SHP77 (cell line): ENCODE results near the gene DHCR24.

Source experiments
- DNase-seq, 2 experiments: peaks; one replicate each; lab custom pipeline; 2025; lab: John Stamatoyannopoulos, UW

Gene DHCR24

DNA sequence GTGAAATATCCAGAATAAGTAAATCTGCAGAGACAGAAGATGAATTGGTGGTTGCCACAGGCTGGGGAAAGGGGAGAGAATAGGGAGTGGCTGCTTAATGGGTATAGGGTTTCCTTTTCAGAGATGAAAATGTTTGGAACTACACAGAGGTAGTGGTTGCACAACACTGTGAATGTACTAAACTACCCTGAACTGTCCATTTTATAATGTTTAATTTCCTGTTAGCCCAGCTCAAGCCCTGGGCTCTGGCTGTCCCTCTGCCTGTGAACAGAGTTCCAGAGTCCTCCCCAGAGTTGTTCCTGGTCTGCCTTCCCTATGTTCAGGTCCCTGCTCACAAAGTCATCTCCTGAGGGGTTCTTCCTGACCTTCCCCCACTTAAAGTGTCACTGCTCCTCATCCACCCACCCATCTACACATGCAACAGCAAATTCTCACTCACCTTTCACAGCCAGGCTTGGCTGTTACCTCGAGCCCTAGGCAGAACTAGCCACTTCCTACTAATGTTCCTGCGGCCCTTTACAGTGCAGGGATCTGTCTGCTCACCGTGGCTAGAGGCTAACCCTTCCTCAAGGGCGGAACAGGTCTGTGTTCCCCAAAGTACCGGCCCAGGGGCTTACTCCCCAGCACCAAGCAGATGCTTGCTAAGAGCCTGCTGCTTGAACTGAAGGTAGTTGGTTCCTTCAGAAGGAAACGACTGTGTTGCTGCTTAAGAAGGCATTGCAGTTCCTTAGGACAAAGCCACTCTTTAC lies 22.4 kb downstream of the DHCR24 start:
- DNase-seq: no peak

DNA sequence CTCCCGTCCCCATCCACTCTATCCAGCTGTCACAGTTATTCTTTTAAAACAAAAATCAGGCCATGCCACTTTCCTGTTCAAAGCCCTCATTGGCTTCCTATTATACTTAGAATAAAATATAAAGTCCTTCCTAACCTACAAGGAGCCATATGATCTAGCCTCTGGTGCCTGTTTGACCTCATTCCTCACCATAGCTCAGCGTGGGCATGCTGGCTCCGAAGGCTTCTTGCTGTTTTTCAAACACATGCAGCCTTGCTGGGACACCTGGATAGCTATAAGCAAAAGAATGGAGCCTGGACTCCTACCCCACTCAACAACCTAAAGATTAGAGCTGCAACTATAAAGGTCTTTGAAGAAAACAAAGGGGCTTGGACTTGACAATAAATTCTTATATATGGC lies 23.7 kb downstream of the DHCR24 start:
- DNase-seq: no peak

DNA sequence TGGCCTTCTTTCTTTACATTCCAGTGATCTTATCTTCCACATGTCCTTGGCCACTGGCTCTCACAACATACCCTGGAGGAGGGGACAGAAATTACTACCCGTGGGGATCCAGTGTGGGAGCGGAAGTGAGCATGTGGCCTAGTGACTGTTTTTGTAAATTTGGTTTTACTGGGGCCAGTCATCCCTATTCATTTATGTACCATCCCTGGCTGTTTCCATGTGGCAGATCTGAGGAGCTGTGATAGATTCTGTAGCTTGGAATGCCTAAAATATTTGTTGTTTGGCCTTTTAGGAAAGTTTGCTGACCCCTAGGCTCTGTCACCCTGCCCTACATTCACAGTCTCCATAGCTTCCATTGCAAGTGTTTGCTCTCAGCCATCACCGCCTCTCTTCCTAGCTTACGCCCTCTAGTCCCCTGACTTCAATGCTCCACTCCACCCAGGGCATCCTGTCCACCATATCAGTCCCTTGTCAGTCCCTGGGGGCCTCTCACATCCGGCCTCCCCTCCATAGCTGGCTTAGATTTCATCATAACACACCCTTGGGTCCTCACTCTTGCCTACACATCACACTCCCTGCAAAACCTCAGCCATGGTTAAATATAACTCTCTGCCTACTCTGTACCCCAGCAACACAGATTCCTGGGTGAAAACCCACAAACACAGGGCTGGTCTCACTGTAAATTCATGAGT lies 25.8 kb downstream of the DHCR24 start:
- no peak for DNase-seq

DNA sequence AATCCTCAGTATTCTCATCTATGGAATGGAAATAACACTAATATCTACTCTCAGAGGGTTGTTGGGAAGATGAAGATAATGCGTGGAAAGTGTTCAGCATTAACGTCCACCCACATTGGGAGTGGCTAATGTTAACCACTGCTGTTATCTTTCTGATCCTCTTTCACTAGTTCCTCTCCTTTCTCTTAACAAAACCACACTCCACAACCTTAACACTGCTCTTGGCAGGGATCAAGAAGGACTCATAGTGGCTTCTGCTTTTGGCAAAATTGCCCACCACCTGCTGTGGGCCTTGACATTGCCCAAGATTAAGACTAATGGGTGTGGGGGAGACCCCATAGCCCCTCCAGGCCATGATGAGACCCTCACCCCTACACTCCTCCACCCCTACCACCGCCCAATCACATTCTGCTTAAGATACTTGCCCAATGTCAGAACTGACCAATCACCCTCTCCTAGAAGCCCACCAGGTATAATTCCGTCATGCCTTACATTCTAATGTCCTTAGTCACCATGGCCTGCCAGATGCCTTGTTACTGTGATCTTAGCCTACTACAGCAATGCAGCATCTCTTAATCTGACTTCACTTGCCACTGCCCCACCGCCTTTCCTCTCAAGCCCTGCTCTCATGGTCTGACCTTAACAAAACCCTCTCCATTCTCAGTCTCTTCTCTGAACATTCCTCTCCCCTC lies 27.1 kb downstream of the DHCR24 start:
- no peak for DNase-seq

DNA sequence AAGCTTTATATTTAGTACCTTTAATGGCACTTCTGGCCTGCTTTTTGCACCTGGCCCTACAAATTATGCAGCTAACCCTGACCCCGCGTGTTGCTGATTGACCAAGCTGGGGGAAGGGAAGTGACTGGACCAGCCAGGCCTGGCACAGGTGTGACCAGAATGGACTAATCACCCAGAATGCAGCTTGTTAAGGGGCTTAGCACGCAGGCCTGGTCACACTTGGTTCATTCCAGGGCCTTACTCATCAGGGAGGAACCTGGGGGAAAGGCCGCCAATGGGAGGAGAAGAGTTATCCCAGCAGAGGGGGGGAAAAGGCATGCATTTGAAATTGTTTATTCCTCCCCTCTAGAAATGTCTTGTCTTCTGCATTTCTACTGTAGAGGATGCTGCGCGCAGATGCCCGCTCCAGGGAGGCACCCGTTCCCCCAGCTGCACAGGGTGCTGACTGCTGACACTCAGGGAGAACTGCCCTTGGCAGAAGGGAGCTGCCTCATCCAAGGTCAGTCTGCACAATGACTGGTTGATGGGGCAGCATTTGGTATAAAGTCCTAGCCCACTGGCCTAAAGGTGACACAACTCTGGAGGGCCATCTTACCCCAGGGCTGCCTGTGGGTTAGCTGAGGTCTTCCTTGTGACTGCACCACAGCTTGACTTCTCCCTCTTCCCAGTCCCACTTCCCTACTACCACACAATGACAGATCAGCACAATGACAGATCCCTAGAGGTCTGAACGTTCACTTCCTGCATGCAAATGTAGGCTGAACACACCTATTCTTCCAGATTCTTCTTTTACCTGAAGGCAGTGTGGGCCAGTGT lies 29.0 kb downstream of the DHCR24 start:
- no peak for DNase-seq

DNA sequence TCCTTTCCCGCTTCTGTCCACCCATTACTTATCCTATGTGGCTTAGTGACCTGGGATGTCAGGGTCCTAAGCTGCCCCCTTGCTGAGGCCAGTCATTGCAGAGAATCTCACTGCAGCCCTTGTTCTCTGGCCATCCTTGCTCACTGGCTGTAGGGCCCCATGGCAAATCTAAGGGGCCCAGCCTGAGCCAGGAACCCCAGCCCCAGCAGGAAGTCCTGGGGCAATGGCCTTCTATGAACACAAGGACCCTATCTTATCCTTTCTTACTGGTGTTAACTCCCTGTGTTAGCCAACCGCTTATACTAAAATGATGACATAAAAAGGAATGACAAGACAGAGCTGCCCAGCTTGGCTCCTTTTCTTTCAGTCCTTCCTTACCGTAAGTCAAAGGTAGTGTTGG lies 29.9 kb downstream of the DHCR24 start:
- DNase-seq: no peak

DNA sequence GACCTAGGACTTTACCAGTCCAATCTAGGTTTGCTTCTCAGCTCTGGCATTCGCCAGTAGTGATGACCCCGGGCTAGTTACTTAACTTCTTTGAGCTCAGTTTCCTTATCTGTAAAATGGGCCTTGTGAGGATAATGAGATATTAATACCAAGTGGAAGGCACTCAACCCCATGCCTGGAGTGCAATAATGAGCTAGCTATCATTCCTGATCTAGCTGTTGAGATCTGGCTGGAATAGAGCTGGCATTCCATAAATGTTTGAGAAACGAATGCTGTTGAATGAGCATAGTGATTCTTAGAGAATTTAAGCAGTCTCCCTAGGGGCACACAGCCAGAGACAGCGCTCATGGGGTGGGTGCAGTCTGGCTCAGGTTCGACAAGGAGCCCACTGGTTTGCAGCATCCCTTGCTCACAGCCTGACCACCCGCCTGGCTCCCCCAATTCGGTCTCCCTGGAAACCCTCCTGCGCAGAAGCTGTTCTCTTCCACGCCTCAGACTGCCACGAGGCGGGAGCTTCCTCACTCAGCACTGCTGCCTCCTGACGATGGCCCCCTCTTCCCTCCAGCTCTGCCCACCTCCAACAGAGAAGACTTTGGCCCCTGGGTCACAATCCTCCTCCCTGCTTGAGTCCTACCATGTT lies 32.5 kb downstream of the DHCR24 start:
- no peak for DNase-seq

DNA sequence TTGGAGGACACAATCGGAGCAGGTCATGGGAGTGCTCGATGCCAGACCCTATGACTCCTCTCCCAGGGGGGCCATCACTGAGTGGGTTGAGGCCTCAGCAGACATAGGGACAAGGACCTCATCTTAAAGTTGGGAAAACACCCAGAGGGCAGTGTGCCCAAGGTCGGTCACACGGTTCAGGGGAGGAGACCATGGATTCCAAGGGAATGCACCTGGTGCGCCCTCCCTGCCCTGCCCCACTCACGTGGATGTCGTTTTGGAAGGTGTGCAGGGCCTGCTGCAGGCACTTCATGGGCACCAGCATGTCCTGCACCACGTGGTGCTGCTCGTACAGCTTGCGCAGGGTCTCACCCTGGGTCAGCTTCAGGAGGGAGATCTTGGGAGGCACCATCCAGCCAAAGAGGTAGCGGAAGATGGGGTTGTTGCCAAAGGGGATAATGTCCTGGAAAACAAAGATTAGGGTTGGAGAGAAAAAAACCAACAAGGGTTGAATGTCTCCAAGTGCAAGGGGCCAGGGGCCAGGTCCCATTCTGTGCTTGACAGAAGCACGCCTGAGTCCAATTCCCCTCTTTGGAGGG lies 33.1 kb downstream of the DHCR24 start:
- no peak for DNase-seq

DNA sequence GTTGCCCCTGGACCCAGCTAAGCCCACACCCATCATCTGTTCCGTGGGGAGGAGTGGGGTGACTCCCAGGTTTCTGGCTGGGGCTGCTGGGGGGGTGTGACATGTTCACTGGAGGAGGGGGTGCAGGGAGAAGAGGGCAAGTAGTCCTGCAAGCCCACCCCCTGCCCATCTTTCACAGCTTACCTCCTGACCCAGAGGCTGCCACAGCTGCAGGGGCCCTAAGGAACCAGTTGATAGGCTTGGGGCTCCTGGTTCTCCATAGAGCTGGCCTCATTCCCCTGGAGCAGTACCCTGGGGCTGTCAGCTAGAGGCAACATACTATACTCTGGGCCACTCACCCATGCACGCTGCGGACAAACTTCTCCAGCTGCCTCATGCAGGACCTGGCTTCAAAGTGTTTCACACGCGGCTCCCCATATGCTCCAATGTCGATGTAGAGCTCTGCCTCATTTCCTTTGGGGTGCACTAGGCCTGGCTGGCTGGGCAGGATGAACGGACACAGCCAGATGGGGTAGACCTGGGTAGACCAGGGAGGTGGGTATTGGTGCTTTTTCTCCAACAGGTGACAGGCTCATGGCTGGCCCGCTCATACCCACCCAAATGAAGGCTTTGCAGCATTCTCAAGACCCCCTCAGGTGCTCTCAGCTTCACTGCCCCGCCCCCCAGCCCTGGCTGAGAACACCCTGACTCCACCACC lies 33.8 kb downstream of the DHCR24 start:
- DNase-seq: no peak

DNA sequence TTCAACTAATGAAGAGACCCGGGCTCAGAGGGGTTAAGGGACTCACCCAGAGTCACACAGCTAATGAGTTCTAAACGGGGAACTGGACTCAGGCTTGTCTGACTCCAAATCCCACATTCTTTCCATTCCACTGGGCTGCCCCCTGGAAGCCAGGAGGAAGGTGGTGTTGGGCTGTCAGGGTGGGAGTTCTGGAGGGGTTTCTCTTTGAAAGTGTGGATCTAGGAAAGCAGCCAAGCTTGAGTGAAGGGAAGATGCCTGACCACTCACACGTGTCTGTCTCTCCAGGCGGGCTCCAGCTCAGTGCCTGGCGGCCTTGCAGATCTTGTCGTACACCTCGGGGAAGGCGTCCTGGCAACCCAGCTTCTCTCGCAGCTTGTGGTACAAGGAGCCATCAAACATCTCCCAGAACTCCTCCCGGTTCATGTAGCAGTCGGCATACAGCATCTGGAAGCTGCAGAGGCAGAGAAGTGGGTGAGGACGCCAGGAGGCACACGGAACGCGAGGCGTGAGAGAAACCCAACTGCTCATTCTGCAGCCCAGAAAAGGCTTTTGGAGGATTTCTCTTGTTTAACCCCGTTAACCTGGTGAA lies 35.0 kb downstream of the DHCR24 start:
- DNase-seq: no peak

DNA sequence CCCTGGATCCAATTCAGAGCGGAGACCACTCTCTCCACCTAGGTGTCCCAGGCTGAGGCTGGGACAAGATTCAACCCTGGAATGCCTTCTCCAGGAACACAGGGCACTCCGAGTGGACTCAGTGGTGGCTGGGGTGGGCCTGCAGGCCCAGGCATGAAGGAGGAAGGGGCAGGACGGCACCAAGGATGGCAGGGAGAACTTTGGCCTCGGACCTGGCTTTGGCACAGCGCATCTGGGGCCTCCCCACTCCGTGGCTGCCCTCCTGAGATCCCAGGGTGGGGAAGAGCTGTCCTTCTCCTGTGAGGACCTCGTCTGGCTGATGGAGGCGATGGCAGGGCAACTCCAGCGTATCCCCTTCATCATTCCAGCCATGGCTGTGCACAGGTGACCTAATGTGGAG lies 35.6 kb downstream of the DHCR24 start:
- no peak for DNase-seq

DNA sequence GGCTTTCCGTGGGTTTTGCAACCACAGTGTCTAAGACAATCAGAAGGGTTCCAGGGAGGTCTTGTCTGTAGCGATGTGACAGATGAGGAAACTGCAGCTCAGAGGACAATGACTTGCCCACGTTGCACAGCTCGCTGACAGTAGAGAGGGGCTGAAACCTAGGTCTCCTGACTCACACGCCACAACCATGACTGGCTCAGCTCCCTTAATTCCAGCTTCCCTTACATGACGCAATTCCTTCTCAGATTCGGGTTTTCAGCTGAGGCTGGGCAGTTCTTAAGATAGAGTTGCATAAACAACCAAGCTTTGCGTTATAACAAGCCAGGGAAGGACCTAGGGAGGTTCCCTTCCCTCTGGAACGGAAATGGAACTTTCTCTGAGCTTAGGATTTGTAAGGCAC lies 36.3 kb downstream of the DHCR24 start:
- no peak for DNase-seq

DNA sequence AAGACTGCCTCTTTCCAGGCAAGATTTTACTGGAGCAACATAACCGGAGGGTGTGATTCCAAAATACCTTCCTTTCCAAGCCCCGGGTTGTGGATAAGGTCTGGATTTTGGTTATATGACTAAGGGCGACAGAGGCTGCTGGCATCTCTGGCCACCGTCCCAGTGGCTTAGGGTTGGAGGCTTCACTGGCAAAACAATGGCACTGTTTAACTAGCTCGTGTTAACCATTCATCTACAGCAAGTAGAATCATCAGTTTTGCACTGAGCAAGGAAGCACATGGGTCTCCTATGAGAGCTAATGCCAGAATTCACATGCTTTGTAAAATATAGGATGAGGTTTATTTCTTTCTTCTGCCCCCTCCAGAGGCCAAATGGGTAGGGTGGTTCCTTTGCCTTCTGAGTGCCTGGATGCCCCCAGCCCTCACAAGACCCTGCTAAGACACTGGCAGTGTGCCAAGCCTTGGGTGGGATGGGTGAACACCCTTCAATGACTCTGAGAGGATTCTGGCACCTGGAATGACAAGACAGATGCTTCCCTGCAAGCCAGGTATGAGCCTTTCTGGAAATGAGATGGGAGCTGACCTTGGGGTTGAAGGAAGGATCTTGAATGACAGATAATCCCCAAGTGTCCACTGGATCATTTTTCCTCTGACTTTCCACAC lies 36.8 kb downstream of the DHCR24 start:
- DNase-seq: no peak

DNA sequence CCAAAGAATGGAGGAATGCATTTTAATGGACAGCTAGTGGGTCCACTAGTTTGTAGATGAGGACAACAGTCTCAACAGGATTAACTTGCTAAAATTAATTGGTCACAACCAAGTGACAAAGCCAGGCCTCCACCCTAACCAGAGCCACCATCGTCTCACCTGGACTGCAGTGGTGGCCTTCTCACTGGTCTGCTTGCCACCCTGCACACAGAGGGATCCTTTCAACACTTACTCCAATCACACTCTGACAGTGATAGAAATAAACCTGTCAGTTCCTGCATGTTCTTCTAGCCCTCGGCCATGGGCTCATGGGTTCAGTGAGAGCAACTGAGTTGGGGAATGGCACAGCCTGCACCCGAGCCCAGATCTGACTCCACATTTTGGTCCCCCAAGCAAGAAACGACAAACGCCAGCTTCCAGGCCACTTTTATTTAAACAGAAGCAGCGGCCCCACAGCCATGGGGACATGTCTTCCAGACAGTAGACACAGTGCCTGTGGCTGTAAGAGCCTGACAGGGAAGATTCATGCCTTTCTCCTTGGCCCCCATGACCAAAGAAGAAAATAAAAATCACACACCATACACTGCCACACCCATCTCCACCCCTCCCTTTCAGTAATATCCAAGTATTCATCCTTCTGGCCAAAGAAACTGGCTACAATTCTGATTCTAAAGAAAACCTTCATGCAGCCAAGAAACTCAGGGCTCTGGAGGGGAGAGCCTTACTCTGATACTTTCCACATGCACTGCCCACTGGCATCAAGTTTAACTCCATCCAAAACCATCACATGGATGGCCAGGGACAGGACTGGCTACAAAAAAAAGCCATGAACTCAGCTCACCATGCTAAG lies 37.6 kb downstream of the DHCR24 start:
- DNase-seq: no peak

DNA sequence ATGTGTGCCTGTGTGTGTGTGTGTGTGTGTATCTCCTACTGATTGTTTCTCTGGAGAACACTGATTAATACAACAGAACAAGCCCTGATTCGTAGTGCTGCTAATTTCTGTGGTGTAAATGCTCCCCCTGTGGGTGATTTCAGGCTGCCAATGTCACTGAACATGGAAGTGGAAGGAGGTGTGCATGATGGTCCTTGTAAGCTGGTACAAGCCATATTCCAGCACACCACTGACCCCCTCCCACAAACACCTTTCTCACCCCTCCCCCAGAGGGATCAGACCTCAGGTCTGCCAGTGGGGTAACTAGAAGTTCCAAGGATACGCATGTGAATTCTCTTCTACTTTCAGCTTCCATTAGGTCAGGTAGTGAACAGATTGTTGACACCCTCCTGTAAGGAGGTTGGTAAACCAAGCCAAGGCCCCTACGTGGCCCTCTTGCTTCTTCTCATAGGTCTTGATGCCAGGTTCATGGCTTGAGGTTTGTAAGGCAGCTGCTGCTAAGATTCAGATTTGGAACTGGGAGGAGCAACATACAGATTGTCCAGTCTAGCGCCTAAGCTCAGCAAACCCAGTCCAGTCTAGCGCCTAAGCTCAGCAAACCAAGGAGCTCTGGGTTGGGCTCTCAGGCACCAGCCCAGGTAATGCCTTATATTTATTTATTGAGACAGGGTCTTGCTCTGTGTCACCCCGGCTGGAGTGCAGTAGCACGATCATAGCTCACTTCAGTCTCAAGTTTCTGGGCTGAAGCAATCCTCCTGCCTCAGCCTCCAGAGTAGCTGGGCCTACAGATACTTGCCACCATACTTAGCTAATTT lies 38.7 kb downstream of the DHCR24 start:
- no peak for DNase-seq

DNA sequence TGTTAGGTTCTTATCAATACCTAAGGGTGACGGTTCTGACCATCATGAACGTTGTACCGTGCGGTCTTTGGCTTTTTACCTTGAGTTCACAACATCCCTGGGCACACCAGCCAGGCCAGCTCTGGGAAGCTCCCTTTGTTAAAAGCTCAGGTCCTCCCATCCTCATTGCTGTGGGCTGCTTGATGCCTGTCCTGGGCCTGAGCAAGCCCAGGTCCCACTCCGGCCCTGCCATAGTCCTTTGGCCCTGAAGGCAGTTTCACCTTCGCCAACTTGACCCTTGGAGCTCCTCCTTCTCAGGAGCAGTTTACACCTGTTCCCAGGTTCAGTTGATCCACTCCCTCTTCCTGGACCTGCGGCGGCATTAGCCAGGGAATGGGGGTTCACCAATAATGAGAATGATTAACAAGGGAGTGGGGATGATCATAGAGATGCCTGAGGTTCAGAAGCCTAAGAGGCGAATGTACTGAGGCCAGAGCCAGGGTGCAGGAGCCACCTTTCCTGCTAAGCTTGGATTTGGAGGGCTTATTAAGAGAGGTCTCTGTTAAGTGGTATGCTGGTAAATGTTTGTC lies 40.2 kb downstream of the DHCR24 start:
- DNase-seq: no peak

DNA sequence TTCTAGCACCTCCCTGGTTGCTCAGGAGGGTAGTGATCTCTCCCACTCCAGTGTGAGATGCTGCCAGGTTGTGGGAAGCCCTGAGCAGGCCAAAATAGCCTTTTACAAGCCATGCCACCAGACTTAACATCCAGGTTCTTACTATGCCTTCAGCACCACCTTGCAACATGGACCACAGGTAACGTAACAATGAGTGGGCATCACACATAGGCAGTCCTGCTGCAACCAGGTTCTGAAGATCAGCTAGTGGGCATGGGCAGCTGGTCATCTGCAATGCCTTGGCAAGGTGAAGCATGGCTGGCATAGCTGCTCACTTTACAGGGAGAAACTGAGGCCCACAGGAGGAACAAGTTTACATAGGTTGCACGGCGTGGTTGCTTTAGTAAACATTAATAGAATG lies 40.7 kb downstream of the DHCR24 start:
- DNase-seq: no peak

DNA sequence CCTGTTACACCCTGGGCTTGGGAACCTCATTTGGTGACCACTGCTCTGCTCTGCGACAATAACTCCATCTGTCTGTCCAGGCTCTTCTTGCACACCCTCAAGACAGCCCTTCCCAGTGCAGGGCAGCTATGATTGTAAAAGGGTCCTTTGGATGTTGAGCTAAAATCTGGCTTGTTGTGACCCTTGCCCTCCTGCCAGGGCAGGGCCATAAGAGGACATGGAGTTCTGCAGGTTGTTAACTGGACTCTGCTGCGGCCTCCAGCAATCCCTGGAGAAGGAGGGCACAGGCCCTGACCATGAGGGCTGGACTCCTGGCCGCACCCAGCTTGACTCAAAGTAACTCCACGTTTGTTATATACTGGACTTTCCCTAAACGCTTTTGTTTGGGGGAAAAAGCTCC lies 41.2 kb downstream of the DHCR24 start:
- DNase-seq: no peak
